ENCODE data around the gene RESF1.
"Not testable (repeated sequence)": the region's sequence is repeated elsewhere in the genome, so short reads cannot be mapped to it uniquely, and the experiment has no call there.

The RESF1 gene

GRCh38 chr12:31959161-31959700 is at the start of gene RESF1:
Gene RESF1 (plus strand): TSS chr12:31959415. CDS start chr12:31980956, 21,541 bp downstream.
- DNase-seq (ENCODE audit: low read depth in 2 of 2): peak; percentile 63 to 66

GRCh38 chr12:31914927-31915326 is 44.3 kb upstream of the RESF1 start:
- DNase-seq (ENCODE audit: low read depth in 2 of 2): no peak

- DNase-seq (ENCODE audit: low read depth in 2 of 2): no peak
These were observed 43.8 kb upstream of the RESF1 start for GRCh38 chr12:31915446-31915845.

- DNase-seq (ENCODE audit: low read depth in 2 of 2): no peak
These were observed 36.7 kb upstream of the RESF1 start for GRCh38 chr12:31922341-31923062.

- no peak for DNase-seq (ENCODE audit: low read depth in 2 of 2)
These were observed 36.2 kb upstream of the RESF1 start for GRCh38 chr12:31923063-31923412.

GRCh38 chr12:31928246-31929026 is 30.8 kb upstream of the RESF1 start:
- no peak for DNase-seq (ENCODE audit: low read depth in 2 of 2)

GRCh38 chr12:31929027-31929526 is 30.1 kb upstream of the RESF1 start:
- no peak for DNase-seq (ENCODE audit: low read depth in 2 of 2)

- no peak for DNase-seq (ENCODE audit: low read depth in 2 of 2)
These were observed 27.2 kb upstream of the RESF1 start for GRCh38 chr12:31931796-31932715.

GRCh38 chr12:31944299-31944698 is 14.9 kb upstream of the RESF1 start:
- DNase-seq (ENCODE audit: low read depth in 2 of 2): no peak

GRCh38 chr12:31947971-31948370 is 11.2 kb upstream of the RESF1 start:
- DNase-seq (ENCODE audit: low read depth in 2 of 2): no peak

GRCh38 chr12:31948697-31949359 is 10.4 kb upstream of the RESF1 start:
- not testable (repeated sequence) for DNase-seq (ENCODE audit: low read depth in 2 of 2)

GRCh38 chr12:31950088-31950487 is 9.1 kb upstream of the RESF1 start:
- DNase-seq (ENCODE audit: low read depth in 2 of 2): no peak

- DNase-seq (ENCODE audit: low read depth in 2 of 2): no peak
These were observed 8.7 kb upstream of the RESF1 start for GRCh38 chr12:31950492-31950891.

GRCh38 chr12:31951008-31951407 is 8.2 kb upstream of the RESF1 start:
- DNase-seq (ENCODE audit: low read depth in 2 of 2): no peak

- no peak for DNase-seq (ENCODE audit: low read depth in 2 of 2)
These were observed 7.3 kb upstream of the RESF1 start for GRCh38 chr12:31951939-31952338.

GRCh38 chr12:31952418-31952817 is 6.8 kb upstream of the RESF1 start:
- no peak for DNase-seq (ENCODE audit: low read depth in 2 of 2)

- no peak for DNase-seq (ENCODE audit: low read depth in 2 of 2)
These were observed 4.0 kb upstream of the RESF1 start for GRCh38 chr12:31954925-31955858.

- DNase-seq (ENCODE audit: low read depth in 2 of 2): no peak
These were observed 550 bp upstream of the RESF1 start for GRCh38 chr12:31958569-31959160.

GRCh38 chr12:31959701-31960391 is 631 bp downstream of the RESF1 start:
- peak; percentile 28 to 45 for DNase-seq (ENCODE audit: low read depth in 2 of 2)

All from stimulated activated CD4-positive, alpha-beta T cell treated with anti-CD3 and anti-CD28 coated beads, Interleukin-1b, Interleukin-23, amount 100 ng/mL, for 1 hour (primary cell).